HG03039 (cell line): ENCODE data around the gene GLCE.
"Not testable (repeated sequence)": the region's sequence is repeated elsewhere in the genome, so short reads cannot be mapped to it uniquely, and the experiment has no call there.

ENCODE experiments used
- ATAC-seq: cut with Tn5 transposase; IDR thresholded peaks from one replicate; pipeline ENCODE4 v1.9.1; 2021; ENCODE audit warnings: mild to moderate bottlenecking, moderate library complexity; ENCODE audit not compliant: unreplicated experiment

The GLCE gene

DNA sequence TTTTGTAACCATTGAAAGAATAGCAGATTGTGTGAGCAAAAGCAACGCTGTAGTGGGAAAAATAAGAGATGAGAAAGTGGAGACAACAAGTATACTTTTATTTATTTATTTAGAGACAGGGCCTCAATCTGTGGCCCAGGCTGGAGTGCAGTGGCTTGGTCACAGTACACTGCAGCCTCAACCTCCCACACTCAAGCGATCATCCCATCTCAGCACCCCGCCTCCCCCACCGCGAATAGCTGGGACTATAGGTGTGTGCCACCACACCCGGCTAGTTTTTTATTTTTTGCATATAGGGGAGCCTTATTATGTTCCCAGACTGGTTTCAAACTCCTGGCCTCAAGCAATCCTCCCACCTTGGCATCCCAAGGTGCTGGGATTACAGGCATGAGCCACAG lies 1.6 kb upstream of the GLCE start:
- no peak for ATAC-seq

DNA sequence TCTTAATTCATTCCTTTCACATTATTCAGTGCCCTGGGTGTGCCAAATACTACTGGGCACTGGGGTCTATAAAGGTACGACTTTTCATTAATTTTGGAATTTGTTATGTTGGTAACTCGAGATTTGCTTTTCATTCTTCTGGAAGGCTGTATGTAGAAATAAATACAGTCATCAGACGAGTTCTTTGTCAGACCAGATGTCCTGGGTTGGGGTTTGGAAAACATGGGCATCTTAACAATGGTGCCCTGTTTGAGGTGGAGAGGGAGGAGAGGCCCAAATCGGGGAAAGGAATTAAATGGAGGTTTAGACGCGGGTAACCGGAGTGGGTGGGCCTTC lies 662 bp upstream of the GLCE start:
- no peak for ATAC-seq

DNA sequence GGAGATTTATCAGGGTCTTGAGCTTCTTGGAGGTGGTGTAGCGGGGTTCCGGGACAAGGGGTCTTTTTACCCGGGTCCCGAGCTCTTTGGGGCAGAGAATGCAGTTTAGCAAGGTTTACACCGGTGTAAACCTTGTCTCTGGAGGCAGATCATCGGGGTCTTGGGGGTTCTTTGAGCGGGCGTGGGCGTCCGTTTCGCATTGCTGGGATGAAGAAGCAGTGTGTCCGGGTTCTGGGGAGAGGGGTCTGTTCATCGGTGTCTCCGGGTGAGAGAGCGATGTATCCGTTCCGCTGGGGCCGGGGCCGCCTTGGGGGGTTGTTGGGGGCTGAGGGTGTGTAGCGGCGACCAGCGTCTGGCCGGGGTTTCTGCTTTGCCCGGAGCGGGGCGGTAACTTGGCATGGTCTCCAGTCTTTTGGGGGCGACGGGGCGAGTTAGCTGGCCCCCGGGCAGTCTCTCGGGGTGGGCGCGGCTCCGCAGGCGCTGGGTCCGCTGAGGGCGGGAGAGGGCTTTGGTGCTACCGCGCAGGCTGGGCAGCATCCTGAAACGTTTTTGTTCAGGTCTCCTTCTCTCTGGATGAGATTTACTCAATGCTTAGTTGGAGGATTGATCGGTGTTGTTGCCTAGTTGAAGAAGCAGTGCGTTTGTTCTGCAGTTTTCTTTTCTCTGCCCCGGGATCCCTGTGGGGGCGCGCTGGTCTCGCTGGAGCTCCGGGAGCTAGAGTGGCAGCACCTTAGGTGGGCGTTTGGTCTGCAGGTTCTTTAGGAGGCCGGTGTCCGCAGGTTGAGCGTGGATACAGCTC lies 843 bp downstream of the GLCE start:
- no peak for ATAC-seq

DNA sequence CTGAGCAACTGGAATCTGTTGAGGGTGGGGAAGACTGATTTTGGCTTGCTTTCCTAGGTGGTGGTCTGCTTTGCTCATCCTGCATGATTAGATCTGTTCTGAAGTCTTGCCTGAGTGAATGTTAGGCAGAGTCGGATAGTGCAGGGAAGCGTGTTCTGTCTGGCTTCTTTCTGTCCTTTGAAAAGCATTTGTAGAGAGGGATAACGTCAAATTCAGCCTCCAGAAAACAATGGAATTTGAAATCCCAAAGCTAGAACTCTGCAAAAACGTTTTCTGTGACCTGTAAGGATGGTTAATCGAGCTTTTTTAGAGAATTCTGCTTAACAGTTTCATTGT lies 1.4 kb downstream of the GLCE start:
- no peak for ATAC-seq

DNA sequence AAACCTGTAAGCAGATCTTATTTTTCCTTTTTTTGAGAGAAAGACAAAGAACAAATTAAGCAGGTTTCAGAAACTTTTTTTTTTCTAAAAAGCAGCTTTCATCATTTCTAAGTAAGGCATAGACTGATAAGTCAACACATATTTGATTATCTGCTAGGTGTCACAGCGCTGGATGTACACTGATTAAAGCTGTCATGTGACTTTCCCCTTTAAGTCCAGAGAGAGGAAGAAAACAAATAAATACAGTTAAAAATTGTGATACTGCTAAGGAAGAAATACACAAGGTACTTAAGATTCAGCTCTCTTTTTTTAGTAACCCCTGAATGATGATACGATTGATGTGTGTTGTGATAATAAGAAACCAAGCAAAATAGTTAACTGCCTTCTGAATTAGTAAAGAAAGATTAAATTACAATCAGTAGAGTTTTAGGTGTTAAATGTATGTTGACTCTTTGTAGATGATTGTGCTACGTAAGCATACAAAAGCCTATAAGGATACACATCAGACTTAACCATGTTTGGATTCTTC lies 2.8 kb downstream of the GLCE start:
- no peak for ATAC-seq

DNA sequence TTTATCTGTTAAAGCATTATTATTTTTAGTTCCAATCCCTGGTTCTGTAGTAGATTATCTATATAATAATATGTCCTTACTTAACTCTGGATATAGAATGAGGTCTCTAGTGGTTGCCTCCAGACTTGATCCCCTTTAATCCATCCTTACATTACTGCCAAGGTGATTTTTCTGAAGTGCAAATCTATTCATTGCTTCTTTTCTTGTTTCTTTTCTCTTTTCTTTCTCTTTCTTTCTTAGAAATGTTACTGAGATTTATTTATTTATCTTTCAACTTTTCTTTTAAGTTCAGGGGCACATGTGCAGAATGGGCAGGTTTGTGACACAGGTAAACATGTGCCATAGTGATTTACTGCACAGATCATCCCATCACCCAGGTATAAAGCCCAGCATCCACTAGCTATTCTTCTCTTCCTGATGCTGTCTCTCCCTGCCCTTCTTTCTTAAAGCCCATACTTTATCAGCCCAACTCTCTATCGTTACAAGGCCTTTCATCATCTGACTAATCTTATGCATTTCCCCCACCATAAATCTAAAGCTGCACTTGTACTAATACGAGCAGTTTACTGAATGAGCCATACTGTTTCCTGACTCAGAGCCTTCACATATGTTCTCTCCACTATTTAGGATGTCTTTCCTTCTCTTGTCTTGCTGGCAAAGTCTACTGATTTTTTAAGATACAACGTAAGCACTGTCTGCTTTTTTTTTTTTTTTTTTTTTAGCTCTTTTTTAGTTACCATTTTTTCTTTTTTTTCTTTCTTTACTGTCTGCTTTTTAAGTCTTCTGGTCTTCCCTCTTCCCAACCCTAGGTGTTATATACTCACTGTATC lies 4.6 kb downstream of the GLCE start:
- ATAC-seq = no peak

DNA sequence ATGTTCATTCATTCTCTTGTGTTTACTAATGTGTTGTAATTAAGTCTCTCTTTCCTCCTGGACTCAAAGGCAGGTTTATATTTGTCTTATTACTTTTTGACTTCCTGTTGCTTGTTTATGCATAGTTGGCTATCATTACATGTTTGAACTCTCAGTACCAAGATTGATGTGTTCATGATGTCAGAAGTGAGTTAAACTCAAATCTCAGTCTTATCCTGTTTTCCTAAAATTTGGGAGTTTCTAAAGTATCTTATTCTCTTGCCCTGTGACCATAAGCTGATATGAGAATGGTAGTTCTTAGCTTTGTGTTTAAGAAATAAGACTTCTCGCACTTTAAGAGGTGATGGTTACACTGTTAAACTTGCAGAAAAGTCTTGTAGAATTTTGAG lies 5.2 kb downstream of the GLCE start:
- ATAC-seq = no peak

DNA sequence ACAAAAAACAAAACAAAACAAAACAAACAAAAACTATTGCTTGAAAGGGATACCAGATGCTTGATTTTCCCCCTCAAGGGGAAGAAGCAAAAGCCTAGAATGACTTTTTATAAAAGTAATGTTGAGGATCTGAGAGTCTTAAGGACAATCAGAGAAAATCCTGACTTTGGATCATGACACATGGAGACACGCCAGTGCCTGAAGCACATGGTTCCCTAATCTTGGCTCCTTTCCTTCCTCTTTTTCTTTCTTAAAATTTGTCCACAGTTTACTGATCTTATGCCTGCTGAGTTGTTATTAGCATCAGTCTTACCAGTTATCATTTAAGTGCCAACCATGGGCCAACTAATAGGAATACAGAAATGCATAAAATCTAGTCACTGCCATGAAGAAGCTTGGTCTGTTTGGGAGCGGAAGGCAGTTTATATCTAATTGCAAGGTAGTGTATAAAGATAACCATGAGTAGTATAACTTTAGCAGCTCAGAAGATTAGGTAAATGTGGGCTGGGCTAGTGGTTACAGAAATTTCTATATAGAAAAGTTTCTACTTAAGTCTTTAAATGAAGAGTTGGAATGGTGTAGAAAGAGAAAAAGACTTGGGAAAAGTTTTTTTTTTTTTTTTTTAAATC lies 6.9 kb downstream of the GLCE start:
- no peak for ATAC-seq

DNA sequence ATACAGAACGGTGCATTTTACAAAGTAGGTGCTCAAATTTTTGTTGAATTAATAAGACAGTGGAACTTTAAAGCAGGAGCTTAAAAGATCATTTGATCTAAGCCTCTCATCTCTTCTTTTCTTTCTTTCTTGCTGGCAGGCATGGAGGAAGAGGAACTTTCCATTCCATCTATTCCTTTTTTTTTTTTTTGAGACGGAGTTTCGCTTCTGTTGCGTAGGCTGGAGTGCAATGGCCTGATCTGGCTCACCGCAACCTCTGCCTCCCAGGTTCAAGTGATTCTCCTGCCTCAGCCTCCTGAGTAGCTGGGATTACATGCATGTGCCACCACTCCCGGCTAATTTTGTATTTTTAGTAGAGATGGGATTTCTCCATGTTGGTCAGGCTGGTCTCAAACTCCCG lies 7.9 kb downstream of the GLCE start:
- not testable (repeated sequence) for ATAC-seq

DNA sequence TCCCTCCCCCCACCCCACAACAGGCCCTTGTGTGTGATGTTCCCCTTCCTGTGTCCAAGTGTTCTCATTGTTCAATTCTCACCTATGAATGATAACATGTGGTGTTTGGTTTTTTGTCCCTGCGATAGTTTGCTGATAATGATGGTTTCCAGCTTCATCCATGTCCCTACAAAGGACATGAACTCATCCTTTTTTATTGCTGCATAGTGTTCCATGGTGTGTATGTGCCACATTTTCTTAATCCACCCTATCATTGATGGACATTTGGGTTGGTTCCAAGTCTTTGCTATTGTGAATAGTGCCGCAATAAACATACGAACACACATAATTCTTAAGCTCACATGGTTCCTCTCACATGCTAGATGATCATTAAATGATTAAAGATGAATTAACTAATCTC lies 9.1 kb downstream of the GLCE start:
- not testable (repeated sequence) for ATAC-seq

DNA sequence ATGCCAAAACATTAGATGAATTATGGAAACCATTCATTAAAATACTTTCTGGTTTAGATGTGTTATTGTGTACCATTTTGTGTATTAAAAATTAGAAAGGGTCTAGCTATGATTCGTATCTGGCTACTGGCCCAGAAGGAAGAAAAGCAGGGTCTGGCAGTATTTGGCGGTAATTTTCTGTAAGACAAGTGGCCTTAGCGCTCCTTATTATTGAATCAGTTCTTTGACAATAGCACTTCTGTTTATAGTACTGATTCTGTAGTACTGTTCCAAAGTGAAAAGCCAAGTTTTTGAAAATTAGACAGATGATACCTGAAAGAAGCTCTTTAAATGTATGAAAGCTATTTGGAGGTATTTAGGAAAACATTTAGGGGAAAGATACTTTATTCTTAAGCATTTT lies 10.2 kb downstream of the GLCE start:
- ATAC-seq = no peak

DNA sequence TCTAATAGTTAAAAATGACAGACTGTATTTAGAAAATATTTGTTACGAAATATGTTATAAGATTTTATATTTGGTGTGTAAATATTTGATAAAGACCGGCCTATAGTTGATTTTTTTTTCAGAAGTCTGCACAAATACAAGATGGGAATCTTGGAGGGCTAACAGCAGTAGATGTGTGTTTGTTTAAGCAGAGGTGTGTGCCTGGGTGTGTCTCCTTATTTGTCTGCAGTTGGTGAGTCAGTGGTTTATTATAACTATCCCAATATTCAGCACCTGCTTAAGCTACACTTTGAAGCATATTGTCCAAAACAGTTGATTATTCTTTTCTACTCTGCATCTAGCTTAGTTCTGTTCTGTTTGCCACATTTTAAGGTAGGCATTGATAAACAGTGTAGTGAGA lies 12.4 kb downstream of the GLCE start:
- ATAC-seq = no peak

DNA sequence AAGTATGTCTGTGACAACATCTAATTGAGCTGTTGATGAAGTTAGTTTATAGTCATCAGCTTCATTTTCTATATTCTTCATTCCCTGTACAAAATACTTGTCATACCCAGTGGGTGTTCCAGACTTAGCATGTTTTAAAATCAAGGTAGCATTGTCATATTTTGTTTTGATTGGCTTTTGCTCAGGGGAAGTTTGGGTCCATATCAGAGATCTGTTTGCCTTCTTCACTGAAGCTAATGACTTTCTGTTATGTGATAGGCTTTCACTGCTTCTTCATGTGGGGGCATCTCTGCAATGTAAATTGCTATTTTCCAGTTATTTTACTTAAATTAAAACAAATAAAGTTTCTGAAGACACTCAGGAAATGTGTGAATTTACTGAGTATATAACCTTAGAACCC lies 15.1 kb downstream of the GLCE start:
- ATAC-seq = no peak

DNA sequence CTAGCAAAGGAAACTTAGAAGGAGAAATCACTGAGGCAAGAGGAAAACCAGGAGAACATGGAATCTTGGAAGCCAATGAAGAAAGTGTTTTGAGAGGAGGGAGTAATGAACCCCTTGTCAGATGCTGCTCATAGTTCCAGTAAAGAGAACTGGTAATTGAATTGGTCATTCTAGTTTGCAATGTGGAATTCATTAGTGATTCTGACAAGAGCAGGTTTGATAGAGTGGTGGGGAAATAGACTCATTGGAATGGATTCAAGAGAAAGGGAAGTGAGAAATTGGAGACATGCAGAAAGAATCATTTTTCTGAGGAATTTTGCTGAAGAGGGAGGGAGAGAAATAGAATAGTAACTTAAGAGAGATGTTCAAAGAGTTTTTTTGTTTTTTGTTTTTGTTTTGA lies 21.0 kb downstream of the GLCE start:
- ATAC-seq = no peak

DNA sequence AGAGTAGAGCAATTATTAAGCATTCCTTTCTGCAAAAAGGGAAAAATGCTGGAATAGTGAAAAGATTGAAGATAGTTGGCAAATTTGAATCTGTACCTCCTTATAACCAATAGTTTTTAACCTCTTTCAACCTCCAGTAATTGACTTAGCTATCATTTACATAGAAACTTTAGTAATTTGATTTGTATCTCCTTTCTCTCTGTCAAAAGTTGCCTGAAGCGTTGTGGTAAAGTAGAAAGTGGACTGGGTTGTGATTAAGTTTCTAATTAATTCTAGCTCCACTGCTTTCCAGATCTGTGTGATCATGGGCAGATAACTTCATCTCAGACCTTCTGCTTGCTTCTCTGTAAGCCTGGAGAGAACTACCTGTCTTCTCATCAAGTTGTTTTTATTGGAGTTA lies 24.8 kb downstream of the GLCE start:
- no peak for ATAC-seq

DNA sequence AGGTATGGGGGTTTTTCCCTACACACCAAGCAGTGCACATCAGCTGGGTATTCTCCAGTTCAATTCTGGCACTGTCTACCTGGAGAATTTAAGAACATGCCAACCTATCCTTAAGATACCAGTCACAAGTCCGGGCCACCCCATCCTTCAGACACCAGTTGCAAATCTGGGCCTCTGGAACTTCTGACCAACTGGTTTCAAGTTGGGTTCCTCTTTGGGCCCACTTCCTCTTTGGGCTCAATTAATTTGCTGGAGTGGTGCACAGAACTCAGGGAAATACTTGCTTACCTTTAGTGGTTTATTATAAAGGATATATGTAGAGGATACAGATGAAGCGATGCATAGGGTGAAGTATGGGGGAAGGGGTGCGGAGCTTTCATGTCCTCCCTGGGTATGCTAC lies 25.3 kb downstream of the GLCE start:
- ATAC-seq = no peak

DNA sequence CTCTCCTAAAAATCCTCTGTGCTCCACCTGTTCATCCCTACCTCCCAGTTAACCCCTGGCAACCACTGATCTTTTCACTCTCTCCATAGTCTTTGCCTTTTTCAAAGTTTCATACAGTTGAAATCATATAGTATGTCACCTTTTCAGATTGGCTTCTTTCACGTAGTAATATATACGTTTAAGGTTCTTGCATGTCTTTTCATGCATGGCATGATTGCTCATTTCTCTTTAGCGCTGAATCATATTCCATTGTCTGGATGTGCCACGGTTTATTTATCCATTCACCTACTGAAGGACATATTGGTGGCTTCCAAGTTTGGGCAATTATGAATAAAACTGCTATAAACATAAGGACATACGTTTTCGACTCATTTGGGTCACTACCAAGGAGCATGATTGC lies 28.7 kb downstream of the GLCE start:
- ATAC-seq = no peak

DNA sequence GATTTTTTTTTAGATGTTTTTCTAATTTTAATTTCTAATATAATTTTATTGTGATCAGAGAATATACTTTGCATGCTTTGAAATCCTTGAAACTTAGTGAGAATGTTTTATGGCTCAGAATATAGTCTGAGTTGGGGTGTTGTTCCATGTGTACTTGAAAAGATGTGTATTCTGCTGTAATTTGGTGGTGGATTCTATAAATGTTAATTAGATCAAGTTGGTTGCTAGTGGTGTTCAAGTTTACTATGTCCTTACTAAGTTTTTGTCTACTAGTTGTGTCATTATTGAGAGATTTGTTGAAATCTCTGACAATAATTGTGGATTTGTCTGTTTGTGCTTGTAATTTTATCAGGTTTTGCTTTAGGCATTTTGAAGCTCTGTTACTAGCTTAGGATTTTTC lies 29.7 kb downstream of the GLCE start:
- no peak for ATAC-seq

DNA sequence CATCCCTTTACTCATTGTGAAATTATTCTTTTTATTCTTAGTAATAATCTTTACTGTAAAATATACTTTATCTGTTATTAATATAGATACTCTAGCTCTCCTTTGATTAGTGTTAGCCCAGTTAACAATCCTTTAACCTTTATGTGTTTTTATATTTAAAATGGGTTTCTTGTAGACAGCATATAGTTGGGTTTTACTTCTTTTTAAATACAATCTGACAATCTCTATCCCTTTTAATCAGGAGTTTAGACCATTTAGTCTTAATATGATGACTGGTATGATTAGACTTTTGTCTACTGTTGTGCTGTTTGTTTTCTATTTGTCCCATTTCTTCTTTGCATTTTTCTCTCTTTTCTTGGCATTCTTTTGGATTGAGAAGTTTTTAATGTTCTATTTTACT lies 30.1 kb downstream of the GLCE start:
- no peak for ATAC-seq

DNA sequence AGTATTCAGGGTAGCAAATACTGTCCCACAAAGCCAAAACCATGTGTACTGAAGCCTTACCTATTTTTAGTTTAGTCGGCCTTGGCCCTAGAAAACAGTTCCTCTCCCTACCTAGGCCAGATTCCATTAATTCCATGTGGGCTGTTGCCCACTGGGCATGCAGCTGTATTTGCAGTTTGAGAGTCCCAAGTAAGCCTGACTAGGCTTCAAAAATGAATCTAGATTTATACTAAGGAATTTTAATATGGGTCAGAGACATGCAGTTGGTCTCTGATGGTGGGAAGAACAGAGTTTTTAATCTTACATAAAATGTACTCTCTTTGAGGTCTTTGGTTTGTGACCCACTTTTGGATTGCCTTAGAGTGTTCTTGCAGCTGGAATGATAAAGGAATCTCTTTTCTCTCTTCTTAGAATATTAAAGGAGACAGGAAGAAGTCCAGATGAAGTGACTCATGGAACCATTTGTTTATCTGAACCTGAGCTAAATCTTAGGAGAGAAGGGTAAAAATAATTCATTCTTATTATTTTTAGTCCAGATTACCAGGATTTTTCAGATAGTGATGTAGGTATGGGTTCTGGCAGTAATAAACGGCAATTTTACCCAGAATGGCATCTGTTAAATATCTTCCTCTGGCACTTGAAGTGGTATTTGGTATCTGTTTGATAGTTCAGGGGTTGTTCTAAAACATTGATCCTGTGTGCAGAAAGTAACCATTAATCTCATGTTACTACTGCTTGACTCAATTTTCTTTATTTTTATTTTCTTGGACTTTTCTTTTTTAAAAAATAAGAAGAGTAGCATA lies 33.8 kb downstream of the GLCE start:
- no peak for ATAC-seq

DNA sequence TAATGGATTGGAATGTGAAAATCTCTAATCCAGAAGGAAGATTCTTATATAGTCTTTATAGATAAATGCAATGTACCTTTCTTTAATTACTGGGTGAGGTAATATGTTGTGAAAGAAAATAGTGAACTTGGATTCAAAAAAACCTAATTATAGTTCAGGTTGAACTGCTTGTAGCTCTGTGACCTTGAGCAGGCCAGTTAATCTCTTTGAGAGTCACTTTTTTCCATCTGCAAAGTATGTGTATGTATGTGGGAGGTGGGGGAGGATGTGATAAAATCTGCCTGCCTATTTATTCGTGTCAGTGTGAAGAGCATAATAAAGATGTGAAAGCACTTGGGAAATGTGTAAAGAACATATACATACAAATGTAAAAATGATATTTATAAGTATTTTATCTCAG lies 34.4 kb downstream of the GLCE start:
- ATAC-seq = no peak
